Mesenchymal stem cell (in vitro differentiated cells and primary cell): ENCODE results near the gene NFIB.

Experiments
- DNase-seq: peaks from one replicate; pipeline ENCODE4 v3.0.0-alpha.2; 2013
- H2AFZ ChIP-seq: one replicate; pipeline ENCODE4 v1.6.1; 2013; ENCODE audit warnings: low read depth, mild to moderate bottlenecking, control low read depth, inconsistent platforms, low read length, moderate library complexity
- H2AK5ac ChIP-seq: 2 replicates; pipeline ENCODE4 v1.6.1; 2013; ENCODE audit warnings: low read length, moderate library complexity, mild to moderate bottlenecking, inconsistent platforms; ENCODE audit not compliant: severe bottlenecking
- H2BK120ac ChIP-seq: one replicate; pipeline ENCODE4 v1.6.1; 2013; ENCODE audit warnings: low read depth, mild to moderate bottlenecking, inconsistent platforms, low read length, moderate library complexity
- H2BK12ac ChIP-seq, 2 experiments: one replicate each; pipeline ENCODE4 v1.6.1; 2013; ENCODE audit warnings: inconsistent platforms in 2 of 2, low read length in 2 of 2, mild to moderate bottlenecking in 2 of 2, moderate library complexity in 2 of 2, control low read depth in 1 of 2
- H2BK15ac ChIP-seq: one replicate; pipeline ENCODE4 v1.6.1; 2013; ENCODE audit warnings: mild to moderate bottlenecking, low read depth, inconsistent platforms; ENCODE audit not compliant: poor library complexity, severe bottlenecking
- H2BK5ac ChIP-seq: 2 replicates; pipeline ENCODE4 v1.6.1; 2013; ENCODE audit warnings: low read depth, mild to moderate bottlenecking, low read length, control low read depth, inconsistent platforms; ENCODE audit not compliant: poor library complexity, severe bottlenecking
- H3K14ac ChIP-seq, 2 experiments: one replicate each; pipeline ENCODE4 v1.6.1; 2013; ENCODE audit warnings: inconsistent platforms in 2 of 2, low read length in 2 of 2, control low read depth in 1 of 2, mild to moderate bottlenecking in 1 of 2, moderate library complexity in 1 of 2
- H3K18ac ChIP-seq, 2 experiments: one replicate each; pipeline ENCODE4 v1.6.1; 2013; ENCODE audit warnings: inconsistent platforms in 2 of 2, low read length in 2 of 2, control low read depth in 1 of 2, low read depth in 1 of 2, mild to moderate bottlenecking in 1 of 2
- H3K23ac ChIP-seq, 2 experiments: one replicate each; pipeline ENCODE4 v1.6.1; 2013; ENCODE audit warnings: inconsistent platforms in 2 of 2, low read length in 2 of 2, mild to moderate bottlenecking in 2 of 2, moderate library complexity in 2 of 2, control low read depth in 1 of 2
- H3K27ac ChIP-seq: 2 replicates; pipeline ENCODE4 v1.5.1; 2013; ENCODE audit warnings: mild to moderate bottlenecking, moderate library complexity, low read length, control low read depth, inconsistent platforms; ENCODE audit not compliant: poor library complexity, severe bottlenecking
- H3K27me3 ChIP-seq, 2 experiments: 2 replicates each; pipeline versions ENCODE4 v1.6.1 to v1.7.0; 2013; ENCODE audit warnings: low read length in 2 of 2, mild to moderate bottlenecking in 2 of 2, moderate library complexity in 2 of 2, control low read depth in 1 of 2, inconsistent platforms in 1 of 2; ENCODE audit not compliant: control insufficient read depth in 1 of 2, insufficient read depth in 1 of 2
- H3K36me3 ChIP-seq, 2 experiments: 2 replicates each; pipeline versions ENCODE4 v1.6.1 to v1.7.0; 2013; ENCODE audit warnings: low read length in 2 of 2, control low read depth in 1 of 2, inconsistent platforms in 1 of 2, low read depth in 1 of 2, mild to moderate bottlenecking in 1 of 2; ENCODE audit not compliant: insufficient read depth in 2 of 2, control insufficient read depth in 1 of 2
- H3K4ac ChIP-seq, 2 experiments: one replicate each; pipeline ENCODE4 v1.6.1; 2013; ENCODE audit warnings: inconsistent platforms in 2 of 2, low read length in 2 of 2, mild to moderate bottlenecking in 2 of 2, moderate library complexity in 2 of 2, control low read depth in 1 of 2, low read depth in 1 of 2
- H3K4me1 ChIP-seq: 2 replicates; pipeline ENCODE4 v1.6.1; 2013; ENCODE audit warnings: low read depth, low read length, control low read depth; ENCODE audit not compliant: control insufficient read depth, insufficient read depth
- H3K4me2 ChIP-seq: 2 replicates; pipeline ENCODE4 v1.6.1; 2013; ENCODE audit warnings: low read length, mild to moderate bottlenecking, inconsistent platforms; ENCODE audit not compliant: poor library complexity, severe bottlenecking
- H3K4me3 ChIP-seq, 2 experiments: 2 replicates each; pipeline versions ENCODE4 v1.5.1 to v1.7.0; 2013; ENCODE audit warnings: low read length in 2 of 2, mild to moderate bottlenecking in 2 of 2, control low read depth in 1 of 2, low read depth in 1 of 2; ENCODE audit not compliant: insufficient read depth in 1 of 2
- H3K79me1 ChIP-seq: replicated peaks from 2 replicates; pipeline ENCODE4 v1.6.1; 2013; ENCODE audit warnings: mild to moderate bottlenecking, control low read depth, low read length, inconsistent platforms; ENCODE audit not compliant: poor library complexity, severe bottlenecking
- H3K9ac ChIP-seq: 2 replicates; pipeline ENCODE4 v1.7.0; 2013; ENCODE audit warnings: mild to moderate bottlenecking, low read length, moderate library complexity
- H3K9me3 ChIP-seq: 2 replicates; pipeline ENCODE4 v1.7.0; 2013; ENCODE audit warnings: mild to moderate bottlenecking, low read length; ENCODE audit not compliant: control insufficient read depth
- H4K8ac ChIP-seq: one replicate; pipeline ENCODE4 v1.6.1; 2013; ENCODE audit warnings: inconsistent platforms, mild to moderate bottlenecking, low read length, moderate library complexity
- H4K91ac ChIP-seq: one replicate; pipeline ENCODE4 v1.6.1; 2013; ENCODE audit warnings: mild to moderate bottlenecking, low read length, inconsistent platforms
- WGBS: methylation state at CpG from one replicate; pipeline ENCODE4 v1.1.7; 2013; ENCODE audit warnings: mixed read lengths; 5-methylcytosine and 5-hydroxymethylcytosine counted together

The NFIB gene

GRCh38 chr9:14198841-14199455 lies 115.0 kb downstream of the NFIB start:
- H3K4ac ChIP-seq = no peak overlapping the region
- no peak overlapping the region for H2BK5ac ChIP-seq
- no peak overlapping the region for H2BK120ac ChIP-seq
- peaks cover 28% of the 10 kb centered on the region for H3K79me1 ChIP-seq
- no peak overlapping the region for H2BK15ac ChIP-seq
- H3K14ac ChIP-seq = no peak overlapping the region
- H4K91ac ChIP-seq = no peak overlapping the region
- H3K4me3 ChIP-seq = peak overlapping the region in 1 of 2 experiments; percentile 16
- no peak overlapping the region for H2BK12ac ChIP-seq
- peak overlapping the region; percentile 61 for H3K9ac ChIP-seq
- no peaks in the 10 kb centered on the region for H3K9me3 ChIP-seq
- no peak overlapping the region for H3K23ac ChIP-seq
- H3K36me3 ChIP-seq = no peaks in the 10 kb centered on the region
- no peaks in the 10 kb centered on the region for H3K27me3 ChIP-seq
- H4K8ac ChIP-seq = no peak overlapping the region
- WGBS = 93% methylated on average over 6 of the region's 6 CpGs
- H2AK5ac ChIP-seq = no peak overlapping the region
- no peak for DNase-seq
- no peak overlapping the region for H2AFZ ChIP-seq
- no peak overlapping the region for H3K4me2 ChIP-seq
- no peak overlapping the region for H3K27ac ChIP-seq
- H3K4me1 ChIP-seq = peaks cover 2% of the 10 kb centered on the region
- no peak overlapping the region for H3K18ac ChIP-seq

- Histone ChIP-seq H3K9ac (peak overlapping the region; percentile 61), H4K91ac (no peak overlapping the region), H3K18ac (no peak overlapping the region), H3K4ac (no peak overlapping the region), H2AFZ (no peak overlapping the region), H3K27ac (no peak overlapping the region), H4K8ac (no peak overlapping the region), H3K4me3 (peak overlapping the region in 1 of 2 experiments; percentile 16), H2BK15ac (no peak overlapping the region), H3K79me1 (peaks cover 27% of the 10 kb centered on the region), H2BK12ac (no peak overlapping the region), H2BK5ac (no peak overlapping the region), H3K4me2 (no peak overlapping the region), H3K23ac (no peak overlapping the region), H2AK5ac (no peak overlapping the region), H3K27me3 (no peaks in the 10 kb centered on the region), H3K9me3 (no peaks in the 10 kb centered on the region), H3K4me1 (no peaks in the 10 kb centered on the region), H3K36me3 (no peaks in the 10 kb centered on the region), H3K14ac (no peak overlapping the region), H2BK120ac (no peak overlapping the region)
- WGBS = 90% methylated on average over 8 of the region's 11 CpGs
- DNase-seq = no peak
Observed at GRCh38 chr9:14198047-14198840, 115.7 kb downstream of the NFIB start.

- Histone ChIP-seq H3K23ac (no peak overlapping the region), H3K4me3 (no peak overlapping the region), H3K27me3 (no peaks in the 10 kb centered on the region), H2BK120ac (no peak overlapping the region), H2BK12ac (no peak overlapping the region), H3K4me1 (no peaks in the 10 kb centered on the region), H3K36me3 (no peaks in the 10 kb centered on the region), H3K27ac (no peak overlapping the region), H3K14ac (no peak overlapping the region), H3K9me3 (no peaks in the 10 kb centered on the region), H2BK15ac (no peak overlapping the region), H2BK5ac (no peak overlapping the region), H4K91ac (no peak overlapping the region), H3K9ac (peak overlapping the region; percentile 61), H4K8ac (no peak overlapping the region), H3K79me1 (peaks cover 29% of the 10 kb centered on the region), H2AFZ (no peak overlapping the region), H3K4ac (no peak overlapping the region), H3K18ac (no peak overlapping the region), H3K4me2 (no peak overlapping the region), H2AK5ac (no peak overlapping the region)
- no peak for DNase-seq
- 100% methylated on average over 4 of the region's 4 CpGs for WGBS
Observed at GRCh38 chr9:14197325-14197858, 116.5 kb downstream of the NFIB start.

- no peak overlapping the region for H3K23ac ChIP-seq
- peaks cover 13% of the 10 kb centered on the region for H3K79me1 ChIP-seq
- no peak overlapping the region for H3K18ac ChIP-seq
- H3K9ac ChIP-seq = no peak overlapping the region
- no peak overlapping the region for H4K91ac ChIP-seq
- H2BK15ac ChIP-seq = no peak overlapping the region
- H3K4me1 ChIP-seq = no peaks in the 10 kb centered on the region
- no peak overlapping the region for H3K4ac ChIP-seq
- no peak overlapping the region for H3K14ac ChIP-seq
- WGBS = 86% methylated on average over 7 of the region's 7 CpGs
- H2BK120ac ChIP-seq = no peak overlapping the region
- H3K9me3 ChIP-seq = no peaks in the 10 kb centered on the region
- H3K4me3 ChIP-seq = no peak overlapping the region
- no peak overlapping the region for H2AFZ ChIP-seq
- H4K8ac ChIP-seq = no peak overlapping the region
- no peak overlapping the region for H3K27ac ChIP-seq
- no peak overlapping the region for H2AK5ac ChIP-seq
- H3K27me3 ChIP-seq = no peaks in the 10 kb centered on the region
- H3K4me2 ChIP-seq = no peak overlapping the region
- H2BK5ac ChIP-seq = no peak overlapping the region
- no peak for DNase-seq
- no peaks in the 10 kb centered on the region for H3K36me3 ChIP-seq
- no peak overlapping the region for H2BK12ac ChIP-seq
Observed at GRCh38 chr9:14193328-14193990, 120.5 kb downstream of the NFIB start.
